Erythroblast (primary cell): ENCODE data around the gene ZNF628.

Source experiments
- GATA1 ChIP-seq: IDR thresholded peaks from 2 replicates; pipeline ENCODE4 v1.6.1; 2011; ENCODE audit warnings: low read depth, mild to moderate bottlenecking, control low read depth, low read length, moderate library complexity
- POLR2A ChIP-seq: IDR thresholded peaks from 2 replicates; pipeline ENCODE4 v1.6.1; 2011; ENCODE audit warnings: mild to moderate bottlenecking, low read length

DNA sequence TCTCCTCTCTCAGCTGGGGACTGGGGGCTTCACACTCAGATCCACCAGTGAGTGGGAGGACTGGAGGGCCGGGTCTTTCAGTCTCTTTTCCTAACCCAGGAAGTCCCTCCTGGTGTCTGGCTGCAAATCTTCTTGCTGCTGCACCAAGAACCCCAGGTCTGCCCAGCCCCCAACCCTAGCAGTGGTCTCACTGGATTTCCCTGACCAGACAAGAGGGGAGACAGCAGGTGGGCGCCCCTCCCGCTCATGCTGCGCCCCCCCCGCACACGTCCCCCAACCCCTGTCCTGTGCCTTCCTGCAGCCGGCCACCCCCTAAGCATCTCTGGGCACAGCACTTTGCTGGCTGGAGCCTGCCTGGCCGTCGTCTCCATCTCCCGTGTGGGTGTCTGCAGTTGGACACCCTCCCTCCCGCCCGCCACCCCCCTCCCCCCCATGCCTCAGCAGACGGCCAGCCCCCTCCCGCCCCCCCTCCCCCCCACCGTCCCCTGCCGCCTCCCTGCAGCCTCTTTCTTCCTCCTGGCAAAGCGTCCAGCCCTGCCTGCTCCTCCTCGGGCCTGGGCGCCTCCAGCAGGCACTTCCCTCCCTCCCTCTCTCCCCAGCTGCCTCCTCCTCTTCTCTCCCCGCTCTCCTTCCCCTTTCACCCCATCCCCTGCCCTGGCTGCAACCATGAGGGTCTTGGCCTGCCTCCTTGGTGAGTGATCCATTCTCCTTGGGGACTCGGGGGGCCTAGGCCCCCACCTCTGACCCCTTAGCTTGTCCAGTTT is 11.7 kb downstream of the ZNF628 start, which contains the start of gene SSC5D:
- TF ChIP-seq POLR2A (no peak), GATA1 (no peak)
